ENCODE data around the gene SLC66A3. TPM values are rescaled to one million over a fixed set of nuclear protein-coding genes. Genes with fewer than 3 reads are reported as not detected.

The SLC66A3 gene
- total RNA-seq, 1 donor, result 68.8 TPM

DNA sequence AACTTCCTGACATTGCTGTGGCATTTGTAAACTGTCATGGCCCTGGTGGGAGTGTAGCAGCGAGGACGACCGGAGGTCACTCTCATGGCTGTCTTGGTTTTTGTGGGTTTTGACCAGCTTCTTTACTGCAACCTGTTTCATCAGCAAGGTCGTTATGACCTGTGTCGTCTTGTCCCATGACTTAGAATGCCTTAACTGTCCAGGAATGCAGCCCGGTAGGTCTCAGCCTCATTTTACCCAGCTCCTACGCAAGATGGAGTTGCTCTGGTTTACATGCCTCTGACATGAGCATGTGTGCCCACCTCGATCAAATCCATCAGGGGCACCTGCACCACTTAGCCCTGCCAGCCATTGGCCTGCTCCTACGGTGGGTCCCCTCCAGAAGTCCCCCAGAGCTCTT is 32.9 kb upstream of the SLC66A3 start:
- Histone ChIP-seq H2AFZ (ENCODE audit: low read length) (no peak overlapping the region), H4K20me1 (ENCODE audit: insufficient read depth, low read length) (no peaks in the 10 kb centered on the region), H3K27me3 (ENCODE audit: insufficient read depth, low read length) (peaks cover 19% of the 10 kb centered on the region), H3K36me3 (ENCODE audit: insufficient read depth, low read length) (no peaks in the 10 kb centered on the region), H3K4me1 (ENCODE audit: insufficient read depth, low read length) (no peaks in the 10 kb centered on the region), H3K9me3 (ENCODE audit: low read depth, low read length) (no peaks in the 10 kb centered on the region), H3K27ac (ENCODE audit: low read depth, low read length) (no peak overlapping the region), H3K79me2 (ENCODE audit: insufficient read depth, low read length) (no peaks in the 10 kb centered on the region), H3K4me3 (ENCODE audit: insufficient read depth, low read length) (no peak overlapping the region), H3K4me2 (ENCODE audit: insufficient read depth, low read length) (no peak overlapping the region)
- DNase-seq (ENCODE audit: insufficient read length, low spot score, missing footprints), result no peak
- TF ChIP-seq, protein P1, sequence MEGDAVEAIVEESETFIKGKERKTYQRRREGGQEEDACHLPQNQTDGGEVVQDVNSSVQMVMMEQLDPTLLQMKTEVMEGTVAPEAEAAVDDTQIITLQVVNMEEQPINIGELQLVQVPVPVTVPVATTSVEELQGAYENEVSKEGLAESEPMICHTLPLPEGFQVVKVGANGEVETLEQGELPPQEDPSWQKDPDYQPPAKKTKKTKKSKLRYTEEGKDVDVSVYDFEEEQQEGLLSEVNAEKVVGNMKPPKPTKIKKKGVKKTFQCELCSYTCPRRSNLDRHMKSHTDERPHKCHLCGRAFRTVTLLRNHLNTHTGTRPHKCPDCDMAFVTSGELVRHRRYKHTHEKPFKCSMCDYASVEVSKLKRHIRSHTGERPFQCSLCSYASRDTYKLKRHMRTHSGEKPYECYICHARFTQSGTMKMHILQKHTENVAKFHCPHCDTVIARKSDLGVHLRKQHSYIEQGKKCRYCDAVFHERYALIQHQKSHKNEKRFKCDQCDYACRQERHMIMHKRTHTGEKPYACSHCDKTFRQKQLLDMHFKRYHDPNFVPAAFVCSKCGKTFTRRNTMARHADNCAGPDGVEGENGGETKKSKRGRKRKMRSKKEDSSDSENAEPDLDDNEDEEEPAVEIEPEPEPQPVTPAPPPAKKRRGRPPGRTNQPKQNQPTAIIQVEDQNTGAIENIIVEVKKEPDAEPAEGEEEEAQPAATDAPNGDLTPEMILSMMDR (IDR thresholded peaks at IDR 0.05; ENCODE audit: extremely low read depth, low read depth, low read length), result no peak

DNA sequence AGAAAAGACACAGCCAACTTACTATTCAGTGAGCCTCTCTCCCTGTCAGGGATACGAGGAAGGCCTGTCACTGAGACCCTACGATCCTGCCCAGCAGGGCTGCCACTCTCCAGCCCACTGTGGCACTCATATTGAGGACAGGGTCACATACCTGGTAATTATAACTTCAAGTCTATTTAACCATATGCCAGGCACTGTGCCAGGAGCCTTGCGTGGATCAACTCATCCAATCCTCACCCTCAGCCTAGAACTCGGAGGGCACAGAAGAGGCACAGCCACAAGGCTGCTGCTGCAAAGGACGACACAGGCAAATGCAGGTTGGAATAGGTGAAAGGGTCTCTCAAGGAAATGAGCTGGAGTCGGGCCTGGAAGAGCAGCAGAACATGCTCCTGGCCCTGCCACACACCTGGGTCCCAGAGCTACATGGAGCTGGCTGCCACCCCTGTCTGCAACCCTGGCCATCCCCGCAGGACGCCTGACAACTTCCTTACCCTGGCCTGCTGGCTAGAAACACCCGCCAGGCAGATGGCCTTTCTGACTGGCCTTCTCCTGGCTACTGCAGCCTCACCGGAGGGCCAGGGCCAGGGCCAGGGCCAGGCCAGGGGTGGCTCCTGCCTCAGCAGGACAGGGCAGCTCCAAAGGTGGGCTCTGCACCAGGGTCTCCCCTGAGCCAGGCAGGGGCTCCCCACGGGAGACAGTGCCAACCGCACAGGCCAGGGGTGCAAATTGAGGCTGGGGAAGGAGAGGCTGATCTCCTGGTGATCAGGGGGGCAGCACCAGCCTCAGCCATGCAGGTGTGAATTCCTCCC is 32.1 kb upstream of the SLC66A3 start:
- Histone ChIP-seq H3K79me2 (ENCODE audit: insufficient read depth, low read length) (no peaks in the 10 kb centered on the region), H3K9me3 (ENCODE audit: low read depth, low read length) (no peaks in the 10 kb centered on the region), H3K27me3 (ENCODE audit: insufficient read depth, low read length) (peaks cover 19% of the 10 kb centered on the region), H3K4me3 (ENCODE audit: insufficient read depth, low read length) (no peak overlapping the region), H3K4me1 (ENCODE audit: insufficient read depth, low read length) (peaks cover 1% of the 10 kb centered on the region), H2AFZ (ENCODE audit: low read length) (no peak overlapping the region), H4K20me1 (ENCODE audit: insufficient read depth, low read length) (no peaks in the 10 kb centered on the region), H3K4me2 (ENCODE audit: insufficient read depth, low read length) (no peak overlapping the region), H3K36me3 (ENCODE audit: insufficient read depth, low read length) (no peaks in the 10 kb centered on the region), H3K27ac (ENCODE audit: low read depth, low read length) (no peak overlapping the region)
- TF ChIP-seq, protein P1 (IDR thresholded peaks at IDR 0.05; ENCODE audit: extremely low read depth, low read depth, low read length), result no peak
- no peak for DNase-seq (ENCODE audit: insufficient read length, low spot score, missing footprints)

DNA sequence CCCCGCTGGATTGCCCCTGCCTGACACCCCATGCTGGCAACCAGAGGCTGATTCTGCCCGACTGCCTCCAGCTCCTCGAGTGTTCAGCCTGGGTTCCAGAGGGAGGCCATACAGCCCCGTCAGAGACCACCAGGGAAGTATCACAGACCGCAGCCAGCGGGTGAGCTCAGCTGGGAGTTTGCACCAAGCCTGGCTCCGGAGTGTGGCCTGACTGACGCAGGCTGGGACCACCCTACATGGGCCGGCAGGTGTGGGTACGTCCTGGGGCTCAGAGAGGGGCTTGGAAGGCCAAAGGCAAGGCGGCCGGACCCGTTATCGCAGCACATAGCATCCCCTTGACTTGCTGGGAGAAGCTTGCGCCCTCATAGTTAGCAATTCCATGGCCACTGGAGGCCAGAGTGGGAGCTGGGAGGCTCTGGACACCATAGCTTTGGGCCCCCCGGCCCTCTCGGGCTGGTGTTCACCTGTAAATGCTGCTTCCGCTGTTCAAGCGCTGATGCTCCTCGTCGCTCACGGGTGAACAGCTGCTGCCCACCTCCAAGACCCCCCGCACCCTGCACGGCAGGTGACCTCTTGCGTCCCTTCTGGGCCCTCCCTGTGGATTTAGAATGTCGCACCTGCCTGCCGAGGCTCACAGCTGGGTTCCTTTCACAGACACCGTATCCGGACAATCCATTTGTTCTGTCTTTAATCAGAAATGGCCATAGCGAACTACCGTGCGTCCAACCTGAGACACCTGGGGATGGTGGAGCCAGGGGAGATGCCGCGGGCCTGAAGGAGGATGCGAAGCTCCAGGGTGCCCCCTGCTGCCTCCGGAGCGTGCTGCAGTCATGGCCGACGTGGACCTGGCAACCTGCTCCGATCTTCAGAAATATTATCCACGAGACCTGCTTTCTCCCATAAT is 31.2 kb upstream of the SLC66A3 start:
- peak; percentile 85 for DNase-seq (ENCODE audit: insufficient read length, low spot score, missing footprints)
- peaks cover 19% of the 10 kb centered on the region for H3K27me3 ChIP-seq (ENCODE audit: insufficient read depth, low read length)
- no peak overlapping the region for H2AFZ ChIP-seq (ENCODE audit: low read length)
- H3K79me2 ChIP-seq (ENCODE audit: insufficient read depth, low read length), result no peaks in the 10 kb centered on the region
- no peaks in the 10 kb centered on the region for H3K9me3 ChIP-seq (ENCODE audit: low read depth, low read length)
- no peaks in the 10 kb centered on the region for H3K36me3 ChIP-seq (ENCODE audit: insufficient read depth, low read length)
- no peak overlapping the region for H3K4me2 ChIP-seq (ENCODE audit: insufficient read depth, low read length)
- no peak overlapping the region for H3K4me3 ChIP-seq (ENCODE audit: insufficient read depth, low read length)
- TF ChIP-seq, protein P1 (IDR thresholded peaks at IDR 0.05; ENCODE audit: extremely low read depth, low read depth, low read length), result peak; percentile 88
- no peak overlapping the region for H3K27ac ChIP-seq (ENCODE audit: low read depth, low read length)
- H4K20me1 ChIP-seq (ENCODE audit: insufficient read depth, low read length), result no peaks in the 10 kb centered on the region
- H3K4me1 ChIP-seq (ENCODE audit: insufficient read depth, low read length), result peaks cover 5% of the 10 kb centered on the region

GRCh38 chr2:11124760-11125068 is 30.6 kb upstream of the SLC66A3 start:
- H3K4me3 ChIP-seq (ENCODE audit: insufficient read depth, low read length), result no peak overlapping the region
- TF ChIP-seq, protein P1 (IDR thresholded peaks at IDR 0.05; ENCODE audit: extremely low read depth, low read depth, low read length), result no peak
- H3K4me1 ChIP-seq (ENCODE audit: insufficient read depth, low read length), result peaks cover 5% of the 10 kb centered on the region
- DNase-seq (ENCODE audit: insufficient read length, low spot score, missing footprints), result peak; percentile 31
- no peaks in the 10 kb centered on the region for H3K9me3 ChIP-seq (ENCODE audit: low read depth, low read length)
- H2AFZ ChIP-seq (ENCODE audit: low read length), result no peak overlapping the region
- H3K79me2 ChIP-seq (ENCODE audit: insufficient read depth, low read length), result no peaks in the 10 kb centered on the region
- H3K27ac ChIP-seq (ENCODE audit: low read depth, low read length), result no peak overlapping the region
- no peak overlapping the region for H3K4me2 ChIP-seq (ENCODE audit: insufficient read depth, low read length)
- H4K20me1 ChIP-seq (ENCODE audit: insufficient read depth, low read length), result no peaks in the 10 kb centered on the region
- no peaks in the 10 kb centered on the region for H3K36me3 ChIP-seq (ENCODE audit: insufficient read depth, low read length)
- H3K27me3 ChIP-seq (ENCODE audit: insufficient read depth, low read length), result peaks cover 19% of the 10 kb centered on the region
